HG03378 (cell line): Measurements from ENCODE around the gene P2RY13.

Experiments used
- ATAC-seq: cut with Tn5 transposase; IDR thresholded peaks from one replicate; pipeline ENCODE4 v1.9.1; 2021; ENCODE audit warnings: mild to moderate bottlenecking, moderate library complexity; ENCODE audit not compliant: unreplicated experiment

P2RY13 gene

GRCh38 chr3:151297429-151297828 lies 31.9 kb downstream of the P2RY13 start:
- ATAC-seq: no peak

- no peak for ATAC-seq
Observed at GRCh38 chr3:151296226-151296625, 33.1 kb downstream of the P2RY13 start.

GRCh38 chr3:151293127-151293526 lies 36.2 kb downstream of the P2RY13 start:
- no peak for ATAC-seq

- no peak for ATAC-seq
Observed at GRCh38 chr3:151290673-151291072, 38.7 kb downstream of the P2RY13 start.

GRCh38 chr3:151289445-151289844 lies 39.9 kb downstream of the P2RY13 start:
- no peak for ATAC-seq

GRCh38 chr3:151285940-151286339 lies 43.4 kb downstream of the P2RY13 start:
- no peak for ATAC-seq

GRCh38 chr3:151283907-151284461 lies 45.4 kb downstream of the P2RY13 start:
- ATAC-seq: no peak

- ATAC-seq: no peak
Observed at GRCh38 chr3:151283387-151283786, 46.0 kb downstream of the P2RY13 start.

- ATAC-seq: peak; percentile 64
Observed at GRCh38 chr3:151282921-151283320, 46.4 kb downstream of the P2RY13 start.

- ATAC-seq: no peak
Observed at GRCh38 chr3:151281671-151282324, 47.6 kb downstream of the P2RY13 start.

- no peak for ATAC-seq
Observed at GRCh38 chr3:151278230-151278629, 51.1 kb downstream of the P2RY13 start, which contains the start of gene P2RY14. P2RY14 (minus strand) TSS chr3:151278542; CDS start chr3:151214316, 64,226 bp downstream.

- ATAC-seq: peak; percentile 45
Observed at GRCh38 chr3:151276687-151277042, 52.7 kb downstream of the P2RY13 start.
